K562 (cell line): ENCODE data around the gene USP2. TPM values are rescaled to one million over a fixed set of nuclear protein-coding genes. Genes with fewer than 3 reads are reported as not detected.

Source experiments
- BCLAF1 ChIP-seq, 2 experiments: fragments of 450-650 bp in 1 of 2; IDR thresholded peaks; 2 replicates each; pipeline ENCODE4 v1.6.1; 2011 to 2017; ENCODE audit warnings: low read depth in 2 of 2, antibody characterized with exemption in 1 of 2, borderline replicate concordance in 1 of 2, low read length in 1 of 2, mild to moderate bottlenecking in 1 of 2, mixed read lengths in 1 of 2; ENCODE audit not compliant: control insufficient read depth in 1 of 2
- EWSR1 ChIP-seq: fragments of 450-650 bp; IDR thresholded peaks from 2 replicates; pipeline ENCODE4 v1.6.1; 2018; ENCODE audit warnings: borderline replicate concordance, mild to moderate bottlenecking, low read depth, moderate library complexity; ENCODE audit not compliant: partially characterized antibody
- HDAC8 ChIP-seq: fragments of 450-650 bp; IDR thresholded peaks from 2 replicates; pipeline ENCODE4 v1.6.1; 2016; ENCODE audit warnings: mild to moderate bottlenecking, missing genetic modification characterization, moderate library complexity, missing compliant biosample characterization
- HINFP ChIP-seq: fragments of 450-650 bp; conservative IDR thresholded peaks from 2 replicates; pipeline ENCODE4 v1.6.1; 2016; ENCODE audit warnings: missing genetic modification characterization, low read depth, mild to moderate bottlenecking, control low read depth, missing compliant biosample characterization
- ILK ChIP-seq: fragments of 450-650 bp; IDR thresholded peaks from 2 replicates; pipeline ENCODE4 v1.6.1; 2016; ENCODE audit warnings: missing genetic modification characterization, low read depth, mild to moderate bottlenecking, missing compliant biosample characterization, moderate library complexity, borderline replicate concordance
- PTBP1 ChIP-seq: fragments of 200-400 bp; formaldehyde crosslinking; IDR thresholded peaks from 2 replicates; pipeline ENCODE4 v1.6.1; 2017; ENCODE audit warnings: low read depth, low read length
- RBFOX2 ChIP-seq: fragments of 200-400 bp; formaldehyde crosslinking; IDR thresholded peaks from 2 replicates; pipeline ENCODE4 v1.6.1; 2017; ENCODE audit warnings: low read depth, mild to moderate bottlenecking, low read length, moderate library complexity
- SNRNP70 ChIP-seq: fragments of 200-400 bp; formaldehyde crosslinking; optimal IDR thresholded peaks from 2 replicates; pipeline ENCODE3; 2017; ENCODE audit warnings: low read depth, low read length
- THRA ChIP-seq: fragments of 450-650 bp; IDR thresholded peaks from 2 replicates; pipeline ENCODE4 v1.6.1; 2017; ENCODE audit warnings: mild to moderate bottlenecking, moderate library complexity
- ZKSCAN3 ChIP-seq: fragments of 250-450 bp; sonication (Bioruptor Pico); IDR thresholded peaks from 2 replicates; pipeline ENCODE4 v1.4.0; 2020
- ZNF165 ChIP-seq: fragments of 250-450 bp; sonication (Bioruptor Pico); IDR thresholded peaks from 2 replicates; pipeline ENCODE4 v1.4.0; 2020; ENCODE audit warnings: borderline replicate concordance
- ZNF24 ChIP-seq: fragments of 450-650 bp; IDR thresholded peaks from 2 replicates; pipeline ENCODE4 v1.6.1; 2016
- ZNF449 ChIP-seq: fragments of 250-450 bp; sonication (Bioruptor Pico); IDR thresholded peaks from 2 replicates; pipeline ENCODE4 v1.8.0; 2022; ENCODE audit warnings: moderate library complexity, mild to moderate bottlenecking, inconsistent platforms
- polyA plus RNA-seq, 8 experiments: library from polyadenylated mRNA; depleted of rRNA in 4 of 8; stranded (reverse) in 5 of 8; unstranded in 3 of 8; fragments of >200 nt; fragmentation: Nextera tagmentation in 2 of 8; fragmentation: Illumina TruSeq in 1 of 8; extraction: Ambion mirVana in 2 of 8; extraction: Trizol in 1 of 8; gene quantifications; 2 replicates each; pipeline versions ENCODE4 v1.2.1 to v1.2.3, GENCODE V29; 2011 to 2014; ENCODE audit warnings: inconsistent platforms in 1 of 8, missing spikeins in 1 of 8
- total RNA-seq, 7 experiments: library from RNA; depleted of rRNA in 6 of 7; stranded (reverse); fragments of >200 nt in 6 of 7; fragmentation: Illumina TruSeq in 2 of 7; extraction: Trizol in 2 of 7; gene quantifications; 2 replicates each; pipeline versions ENCODE4 v1.2.1 to v1.2.3, GENCODE V29; 2011 to 2021; ENCODE audit warnings: low replicate concordance in 1 of 7
- TF ChIP-seq, protein P1 (sequence below): fragments of 250-450 bp; sonication (Bioruptor Pico); IDR thresholded peaks from 2 replicates; pipeline ENCODE4 v1.4.0; 2020; ENCODE audit warnings: mild to moderate bottlenecking, moderate library complexity
- TF ChIP-seq, protein P2 (sequence below): fragments of 250-450 bp; sonication (Bioruptor Pico); IDR thresholded peaks from 2 replicates; pipeline ENCODE4 v1.5.0; 2020; ENCODE audit warnings: mild to moderate bottlenecking, borderline replicate concordance

The USP2 gene
- total and polyA plus RNA-seq, 9 of the 15 experiments (the other 6 are each of a cell fraction or from before 2014, with no cell fraction given): 2.8 to 16.9 (median 3.9) TPM

GRCh38 chr11:119374632-119375336 lies 6.7 kb downstream of the USP2 start (continued):
- TF ChIP-seq ZNF449 (CRISPR knock-in tag) (no peak), PTBP1 (no peak), RBFOX2 (no peak), ZNF24 (no peak), HINFP (tag) (no peak), EWSR1 (no peak), ZKSCAN3 (CRISPR knock-in tag) (no peak), BCLAF1 (IDR thresholded peaks at IDR 0.05; ENCODE audit: borderline replicate concordance in 1 of 2, control insufficient read depth in 1 of 2, low read depth in 2 of 2, low read length in 1 of 2) (no peak), ZNF165 (CRISPR knock-in tag) (no peak), THRA (no peak), HDAC8 (tag) (no peak), SNRNP70 (no peak), ILK (tag) (no peak)
- TF ChIP-seq, protein P1, sequence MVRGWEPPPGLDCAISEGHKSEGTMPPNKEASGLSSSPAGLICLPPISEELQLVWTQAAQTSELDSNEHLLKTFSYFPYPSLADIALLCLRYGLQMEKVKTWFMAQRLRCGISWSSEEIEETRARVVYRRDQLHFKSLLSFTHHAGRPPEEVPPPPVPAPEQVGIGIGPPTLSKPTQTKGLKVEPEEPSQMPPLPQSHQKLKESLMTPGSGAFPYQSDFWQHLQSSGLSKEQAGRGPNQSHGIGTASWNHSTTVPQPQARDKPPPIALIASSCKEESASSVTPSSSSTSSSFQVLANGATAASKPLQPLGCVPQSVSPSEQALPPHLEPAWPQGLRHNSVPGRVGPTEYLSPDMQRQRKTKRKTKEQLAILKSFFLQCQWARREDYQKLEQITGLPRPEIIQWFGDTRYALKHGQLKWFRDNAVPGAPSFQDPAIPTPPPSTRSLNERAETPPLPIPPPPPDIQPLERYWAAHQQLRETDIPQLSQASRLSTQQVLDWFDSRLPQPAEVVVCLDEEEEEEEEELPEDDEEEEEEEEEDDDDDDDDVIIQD: no peak
- TF ChIP-seq, protein P2, sequence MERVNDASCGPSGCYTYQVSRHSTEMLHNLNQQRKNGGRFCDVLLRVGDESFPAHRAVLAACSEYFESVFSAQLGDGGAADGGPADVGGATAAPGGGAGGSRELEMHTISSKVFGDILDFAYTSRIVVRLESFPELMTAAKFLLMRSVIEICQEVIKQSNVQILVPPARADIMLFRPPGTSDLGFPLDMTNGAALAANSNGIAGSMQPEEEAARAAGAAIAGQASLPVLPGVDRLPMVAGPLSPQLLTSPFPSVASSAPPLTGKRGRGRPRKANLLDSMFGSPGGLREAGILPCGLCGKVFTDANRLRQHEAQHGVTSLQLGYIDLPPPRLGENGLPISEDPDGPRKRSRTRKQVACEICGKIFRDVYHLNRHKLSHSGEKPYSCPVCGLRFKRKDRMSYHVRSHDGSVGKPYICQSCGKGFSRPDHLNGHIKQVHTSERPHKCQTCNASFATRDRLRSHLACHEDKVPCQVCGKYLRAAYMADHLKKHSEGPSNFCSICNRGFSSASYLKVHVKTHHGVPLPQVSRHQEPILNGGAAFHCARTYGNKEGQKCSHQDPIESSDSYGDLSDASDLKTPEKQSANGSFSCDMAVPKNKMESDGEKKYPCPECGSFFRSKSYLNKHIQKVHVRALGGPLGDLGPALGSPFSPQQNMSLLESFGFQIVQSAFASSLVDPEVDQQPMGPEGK (CRISPR knock-in tag): no peak
